ENCODE results near the gene UPF3A. TPM values are rescaled to one million over a fixed set of nuclear protein-coding genes. Genes with fewer than 3 reads are reported as not detected.

UPF3A gene
- total and polyA plus RNA-seq, 10 donors = 33.0 to 59.7 (median 49.1) TPM

- WGBS, 5 donors = 1 to 2% (median 1%) methylated on average over 50 to 76 of the region's 76 CpGs
Measured at GRCh38 chr13:114234645-114235421, 46.6 kb upstream of the UPF3A start, which contains the start of gene CDC16. Gene CDC16 (plus strand): TSS chr13:114234897. CDS start chr13:114235085, 188 bp downstream.

GRCh38 chr13:114235697-114236096 is 45.7 kb upstream of the UPF3A start:
- Histone ChIP-seq H3K27ac (peak overlapping the region in 6 of 8 donors; percentile 81 to 92 (median 88)), H3K4me3 (peak overlapping the region; percentile 84 to 96 (median 90)), H3K36me3 (peaks cover 0 to 43% (median 41%) of the 10 kb centered on the region in 6 donors), H3K27me3 (replicated peaks in 1 of 7) (peaks cover 0 to 2% (median 0%) of the 10 kb centered on the region in 7 donors), H3K4me1 (peaks cover 3 to 38% (median 24%) of the 10 kb centered on the region in 6 donors), H3K9me3 (no peaks in the 10 kb centered on the region)
- no peak for TF ChIP-seq CTCF (IDR thresholded peaks at IDR 0.05 in 8 of 11, conservative IDR thresholded peaks at IDR 0.05 in 3 of 11)
- no peak for TF ChIP-seq POLR2AphosphoS5 (IDR thresholded peaks at IDR 0.05)
- TF ChIP-seq POLR2A (IDR thresholded peaks at IDR 0.05) = no peak
- no peak for DNase-seq
- 28 to 51% (median 41%) methylated on average over 10 of the region's 10 CpGs for WGBS, 5 donors
- intact Hi-C loops (cut with DNase I; ENCODE audit: low total_unique reads) = no loop called here

More at GRCh38 chr13:114234645-114235421, 46.6 kb upstream of the UPF3A start, which contains the start of gene CDC16:
- TF ChIP-seq CTCF (IDR thresholded peaks at IDR 0.05 in 8 of 11, conservative IDR thresholded peaks at IDR 0.05 in 3 of 11) (peak in 9 of 11 experiments; percentile 5 to 53 (median 30)), POLR2AphosphoS5 (IDR thresholded peaks at IDR 0.05) (peak; percentile 70 to 86 (median 83)), POLR2A (IDR thresholded peaks at IDR 0.05) (peak in 1 of 3 donors; percentile 36)
- H3K27ac ChIP-seq = peak within 1 kb of the TSS; percentile 78 to 92 (median 86)
- H3K27me3 ChIP-seq (replicated peaks in 1 of 7) = peaks cover 0 to 11% (median 0%) of the 10 kb centered on the region in 7 donors
- no peaks in the 10 kb centered on the region for H3K9me3 ChIP-seq
- DNase-seq = peak; percentile 96
- intact Hi-C loops (cut with DNase I; ENCODE audit: low total_unique reads) = no loop called here
- peaks cover 3 to 38% (median 24%) of the 10 kb centered on the region in 6 donors for H3K4me1 ChIP-seq
- peaks cover 0 to 34% (median 32%) of the 10 kb centered on the region in 6 donors for H3K36me3 ChIP-seq
- H3K4me3 ChIP-seq = peak within 1 kb of the TSS; percentile 84 to 96 (median 90)

- H3K27ac ChIP-seq = no peak overlapping the region
Measured at GRCh38 chr13:114236227-114236626, 45.2 kb upstream of the UPF3A start.

More at GRCh38 chr13:114236227-114236626, 45.2 kb upstream of the UPF3A start:
- Histone ChIP-seq H3K4me3 (peak overlapping the region in 5 of 8 donors; percentile 85 to 96 (median 93)), H3K9me3 (no peaks in the 10 kb centered on the region), H3K27me3 (replicated peaks in 1 of 7) (no peaks in the 10 kb centered on the region), H3K4me1 (peaks cover 3 to 38% (median 24%) of the 10 kb centered on the region in 6 donors), H3K36me3 (peaks cover 0 to 48% (median 46%) of the 10 kb centered on the region in 6 donors)
- no peak for TF ChIP-seq CTCF (IDR thresholded peaks at IDR 0.05 in 8 of 11, conservative IDR thresholded peaks at IDR 0.05 in 3 of 11)
- TF ChIP-seq POLR2AphosphoS5 (IDR thresholded peaks at IDR 0.05) = no peak
- TF ChIP-seq POLR2A (IDR thresholded peaks at IDR 0.05) = no peak
- intact Hi-C loops (cut with DNase I; ENCODE audit: low total_unique reads) = no loop called here
- DNase-seq = no peak
- WGBS, 5 donors = 76 to 85% (median 79%) methylated on average over 4 of the region's 4 CpGs
